IMR-90 (cell line): ENCODE measurements around the gene CDC14A. TPM values are rescaled to one million over a fixed set of nuclear protein-coding genes. Genes with fewer than 3 reads are reported as not detected.

ENCODE experiments used
- ATAC-seq: fragments of 200-7000 bp; cut with Tn5 transposase; 2 replicates; pipeline ENCODE4 v1.9.1; 2020; ENCODE audit warnings: low read depth, mild to moderate bottlenecking, moderate library complexity
- BruUV-seq: library from RNA; stranded (reverse); fragments of 400-500 nt; replicated peaks from 2 replicates; lab custom pipeline; 2021; lab: Mats Ljungman, UMichigan
- CTCF ChIA-PET: fragments of 300-600 bp; formaldehyde crosslinking; extraction: SDS; loops from one replicate; lab custom pipeline; 2021; ENCODE audit warnings: antibody characterized with exemption; lab: Yijun Ruan, JAX
- POLR2A ChIA-PET: fragments of 300-600 bp; sonication (Branson Sonifier 250); formaldehyde crosslinking; loops from one replicate; lab custom pipeline; 2022; ENCODE audit warnings: antibody characterized with exemption; ENCODE audit not compliant: unreplicated experiment; lab: Charles Lee
- DNase-seq: peaks from one replicate; pipeline ENCODE4 v3.0.0; 2013
- H2AFZ ChIP-seq: replicated peaks from 2 replicates; pipeline ENCODE3; 2013; ENCODE audit warnings: low read length, mild to moderate bottlenecking; ENCODE audit not compliant: poor library complexity
- H2AK5ac ChIP-seq: 2 replicates; pipeline ENCODE4 v1.6.1; 2013; ENCODE audit warnings: low read depth, low read length, inconsistent platforms
- H2AK9ac ChIP-seq: replicated peaks from 2 replicates; pipeline ENCODE3; 2013; ENCODE audit warnings: mild to moderate bottlenecking, low read depth, low read length, moderate library complexity; ENCODE audit not compliant: poor library complexity
- H2BK120ac ChIP-seq: 2 replicates; pipeline ENCODE4 v1.6.1; 2013; ENCODE audit warnings: low read depth, low read length, inconsistent platforms
- H2BK15ac ChIP-seq: 3 replicates; pipeline ENCODE4 v1.6.1; 2013; ENCODE audit warnings: low read depth, low read length, inconsistent platforms
- H2BK20ac ChIP-seq: 2 replicates; pipeline ENCODE4 v1.6.1; 2013; ENCODE audit warnings: low read depth, mild to moderate bottlenecking, inconsistent platforms, low read length, moderate library complexity
- H2BK5ac ChIP-seq: 2 replicates; pipeline ENCODE4 v1.6.1; 2013; ENCODE audit warnings: mild to moderate bottlenecking, low read depth, low read length, inconsistent platforms; ENCODE audit not compliant: poor library complexity, severe bottlenecking
- H3K14ac ChIP-seq: replicated peaks from 2 replicates; pipeline ENCODE4 v1.6.1; 2013; ENCODE audit warnings: low read depth, low read length, inconsistent platforms
- H3K18ac ChIP-seq: 2 replicates; pipeline ENCODE4 v1.6.1; 2013; ENCODE audit warnings: low read depth, low read length, control low read depth
- H3K23ac ChIP-seq: 2 replicates; pipeline ENCODE4 v1.6.1; 2013; ENCODE audit warnings: low read depth, low read length, inconsistent platforms
- H3K27ac ChIP-seq: 2 replicates; pipeline ENCODE4 v1.5.1; 2013; ENCODE audit warnings: mild to moderate bottlenecking, control low read depth, low read length; ENCODE audit not compliant: insufficient read depth
- H3K27me3 ChIP-seq: 2 replicates; pipeline ENCODE4 v1.6.1; 2013; ENCODE audit warnings: low read length; ENCODE audit not compliant: control insufficient read depth, insufficient read depth
- H3K36me3 ChIP-seq: 2 replicates; pipeline ENCODE4 v1.6.1; 2013; ENCODE audit warnings: low read length, mixed read lengths; ENCODE audit not compliant: control insufficient read depth, insufficient read depth
- H3K4ac ChIP-seq: 2 replicates; pipeline ENCODE4 v1.6.1; 2013; ENCODE audit warnings: low read depth, low read length, inconsistent platforms
- H3K4me1 ChIP-seq: 2 replicates; pipeline ENCODE4 v1.6.1; 2013; ENCODE audit warnings: low read length, mixed read lengths; ENCODE audit not compliant: control insufficient read depth, insufficient read depth
- H3K4me2 ChIP-seq: 2 replicates; pipeline ENCODE4 v1.6.1; 2013; ENCODE audit warnings: low read depth, mild to moderate bottlenecking, control low read depth, low read length, moderate library complexity
- H3K4me3 ChIP-seq: 2 replicates; pipeline ENCODE4 v1.5.1; 2013; ENCODE audit warnings: low read depth, mild to moderate bottlenecking, control low read depth, low read length, moderate library complexity; ENCODE audit not compliant: insufficient read depth
- H3K56ac ChIP-seq: 2 replicates; pipeline ENCODE4 v1.6.1; 2013; ENCODE audit warnings: low read length, inconsistent platforms; ENCODE audit not compliant: insufficient read depth; ENCODE audit errors: extremely low read depth
- H3K79me1 ChIP-seq, 2 experiments: 2 replicates each; pipeline ENCODE4 v1.6.1; 2013; ENCODE audit warnings: low read length in 2 of 2, inconsistent platforms in 1 of 2, low read depth in 1 of 2
- H3K9ac ChIP-seq: 2 replicates; pipeline ENCODE4 v1.6.1; 2013; ENCODE audit warnings: low read depth, low read length, control low read depth
- H3K9me1 ChIP-seq: 2 replicates; pipeline ENCODE4 v1.6.1; 2013; ENCODE audit warnings: low read length, inconsistent platforms; ENCODE audit not compliant: insufficient read depth
- H3K9me3 ChIP-seq: 2 replicates; pipeline ENCODE4 v1.6.1; 2013; ENCODE audit warnings: low read length; ENCODE audit not compliant: control insufficient read depth, insufficient read depth
- H4K20me1 ChIP-seq: 2 replicates; pipeline ENCODE4 v1.6.1; 2013; ENCODE audit warnings: low read length, inconsistent platforms; ENCODE audit not compliant: insufficient read depth
- H4K5ac ChIP-seq: 2 replicates; pipeline ENCODE4 v1.6.1; 2013; ENCODE audit warnings: mild to moderate bottlenecking, low read depth, low read length, control low read depth
- H4K8ac ChIP-seq, 2 experiments: 2 replicates each; pipeline ENCODE4 v1.6.1; 2013; ENCODE audit warnings: low read depth in 2 of 2, low read length in 2 of 2, control low read depth in 1 of 2, inconsistent platforms in 1 of 2
- H4K91ac ChIP-seq: 2 replicates; pipeline ENCODE4 v1.6.1; 2013; ENCODE audit warnings: low read depth, low read length, inconsistent platforms; ENCODE audit not compliant: insufficient read depth
- BHLHE40 ChIP-seq: fragments of 150-350 bp; IDR thresholded peaks from 2 replicates; pipeline ENCODE4 v1.6.1; 2016; ENCODE audit warnings: mild to moderate bottlenecking, low read depth, low read length
- CEBPB ChIP-seq: IDR thresholded peaks from 2 replicates; pipeline ENCODE4 v1.6.1; 2012; ENCODE audit warnings: low read depth, low read length, improper control_type of control experiment
- CHD1 ChIP-seq: IDR thresholded peaks from 2 replicates; pipeline ENCODE4 v1.6.1; 2012; ENCODE audit warnings: low read depth, low read length, improper control_type of control experiment
- CTCF ChIP-seq: conservative IDR thresholded peaks from 2 replicates; pipeline ENCODE4 v1.5.1; 2012; ENCODE audit warnings: mild to moderate bottlenecking, low read depth, low read length, improper control_type of control experiment
- ELK1 ChIP-seq: fragments of 150-350 bp; IDR thresholded peaks from 2 replicates; pipeline ENCODE4 v1.6.1; 2016; ENCODE audit warnings: low read depth, mild to moderate bottlenecking, low read length, moderate library complexity, borderline replicate concordance
- FOS ChIP-seq: fragments of 150-350 bp; IDR thresholded peaks from 2 replicates; pipeline ENCODE4 v1.6.1; 2016; ENCODE audit warnings: low read depth, low read length
- MAFK ChIP-seq: IDR thresholded peaks from 2 replicates; pipeline ENCODE4 v1.6.1; 2012; ENCODE audit warnings: low read depth, low read length, improper control_type of control experiment
- MAZ ChIP-seq: IDR thresholded peaks from 2 replicates; pipeline ENCODE4 v1.6.1; 2012; ENCODE audit warnings: low read depth, mild to moderate bottlenecking, low read length, improper control_type of control experiment, moderate library complexity, borderline replicate concordance
- MXI1 ChIP-seq: IDR thresholded peaks from 2 replicates; pipeline ENCODE4 v1.6.1; 2012; ENCODE audit warnings: low read depth, mild to moderate bottlenecking, low read length, moderate library complexity, borderline replicate concordance
- NFE2L2 ChIP-seq: fragments of 150-350 bp; IDR thresholded peaks from 2 replicates; pipeline ENCODE4 v1.6.1; 2016; ENCODE audit warnings: low read depth, mild to moderate bottlenecking, low read length
- POLR2A ChIP-seq: IDR thresholded peaks from 2 replicates; pipeline ENCODE4 v1.6.1; 2012; ENCODE audit warnings: mild to moderate bottlenecking, low read depth, low read length
- RAD21 ChIP-seq: IDR thresholded peaks from 2 replicates; pipeline ENCODE4 v1.6.1; 2012; ENCODE audit warnings: low read length, improper control_type of control experiment
- RCOR1 ChIP-seq: IDR thresholded peaks from 2 replicates; pipeline ENCODE4 v1.6.1; 2012; ENCODE audit warnings: mild to moderate bottlenecking, low read length, improper control_type of control experiment; ENCODE audit not compliant: insufficient replicate concordance
- RFX5 ChIP-seq: IDR thresholded peaks from 2 replicates; pipeline ENCODE4 v1.8.0; 2012; ENCODE audit warnings: low read depth, mild to moderate bottlenecking, low read length, moderate library complexity
- SMC3 ChIP-seq: fragments of 150-350 bp; IDR thresholded peaks from 2 replicates; pipeline ENCODE4 v1.6.1; 2016; ENCODE audit warnings: low read depth, mild to moderate bottlenecking, antibody characterized with exemption, low read length, moderate library complexity
- USF2 ChIP-seq: fragments of 150-350 bp; IDR thresholded peaks from 2 replicates; pipeline ENCODE4 v1.6.1; 2017; ENCODE audit warnings: mild to moderate bottlenecking, antibody characterized with exemption, low read length, low read depth
- WGBS, 2 experiments: methylation state at CpG; one replicate each; pipeline versions ENCODE4 v1.1.5 to v1.1.7; 2013; ENCODE audit warnings: missing lambda C conversion rate in 2 of 2; ENCODE audit not compliant: insufficient read length in 1 of 2; ENCODE audit errors: extremely low coverage in 2 of 2; 5-methylcytosine and 5-hydroxymethylcytosine counted together
- dilution Hi-C: fragments of 300-500 bp; cut with HindIII; formaldehyde crosslinking; loops from one replicate; pipeline ENCODE4 v1.14.3; 2018; ENCODE audit warnings: low sequenced_read_pairs; ENCODE audit not compliant: unreplicated experiment
- in situ Hi-C: fragments of 300-500 bp; cut with MboI; formaldehyde crosslinking; loops from 3 replicates; pipeline ENCODE4 v1.14.3; 2019; ENCODE audit warnings: low sequenced_read_pairs, inconsistent platforms, mixed read lengths
- intact Hi-C: fragments of 100-400 bp; cut with micrococcal nuclease; formaldehyde crosslinking; loops from 2 replicates; pipeline ENCODE4 v1.10.0; 2022
- polyA plus RNA-seq, 3 experiments: library from polyadenylated mRNA; depleted of rRNA; stranded (reverse); fragments of >200 nt; gene quantifications; 2 replicates each; pipeline ENCODE4 v1.2.3, GENCODE V29; 2012; ENCODE audit warnings: low replicate concordance in 1 of 3
- total RNA-seq: library from RNA; depleted of rRNA; stranded (reverse); fragments of >200 nt; gene quantifications from 2 replicates; pipeline ENCODE4 v1.2.3, GENCODE V29; 2012

The CDC14A gene
- total and polyA plus RNA-seq, 2 of the 4 experiments (the other 2 are of a cell fraction): 1.7 to 3.0 TPM

- H3K27me3 ChIP-seq: no peaks in the 10 kb centered on the region
- H3K4me1 ChIP-seq: peaks cover 2% of the 10 kb centered on the region; the same call in 1 of the 2 replicates
- TF ChIP-seq RFX5 (no peak), USF2 (no peak), ELK1 (no peak), FOS (no peak), BHLHE40 (no peak), CEBPB (no peak), CHD1 (no peak), RCOR1 (no peak), MXI1 (no peak), NFE2L2 (no peak), MAFK (no peak), SMC3 (no peak), CTCF (no peak), POLR2A (no peak), MAZ (no peak), RAD21 (no peak)
- ChIA-PET CTCF (no interaction called here), POLR2A (no interaction called here)
- no peak overlapping the region for H3K14ac ChIP-seq
- no peaks in the 10 kb centered on the region for H3K36me3 ChIP-seq
- no peak overlapping the region for H3K56ac ChIP-seq
- H2BK120ac ChIP-seq: no peak overlapping the region
- H3K79me1 ChIP-seq: no peaks in the 10 kb centered on the region; a peak in 1 of 4 replicates
- no peak overlapping the region for H3K4me3 ChIP-seq
- H2BK15ac ChIP-seq: no peak overlapping the region
- H4K5ac ChIP-seq: no peak overlapping the region
- H3K4ac ChIP-seq: no peak overlapping the region
- H2AK9ac ChIP-seq: no peak overlapping the region
- intact Hi-C loops (no loop called here), dilution Hi-C loops (no loop called here), in situ Hi-C loops (no loop called here)
- no peaks in the 10 kb centered on the region for H3K9me3 ChIP-seq
- H2BK5ac ChIP-seq: no peak overlapping the region
- H3K4me2 ChIP-seq: no peak overlapping the region
- H2BK20ac ChIP-seq: no peak overlapping the region
- no peak overlapping the region for H2AK5ac ChIP-seq
- no TSS peak for BruUV-seq
- no peak overlapping the region for H2AFZ ChIP-seq
- peaks cover 3% of the 10 kb centered on the region for H3K9me1 ChIP-seq
- H3K27ac ChIP-seq: no peak overlapping the region
- no peak for ATAC-seq
- H4K91ac ChIP-seq: no peak overlapping the region
- no peak for DNase-seq
- no peak overlapping the region for H3K23ac ChIP-seq
- no peak overlapping the region for H4K8ac ChIP-seq
- H3K18ac ChIP-seq: no peak overlapping the region
- WGBS, 2 experiments: no CpG with 5 or more reads among the region's 3 CpGs
- H4K20me1 ChIP-seq: no peaks in the 10 kb centered on the region
- H3K9ac ChIP-seq: no peak overlapping the region
These were observed 86.5 kb downstream of the CDC14A start for GRCh38 chr1:100438789-100439188.
